GM21423 (cell line): ENCODE results near the gene ZFYVE28.

ENCODE experiments used
- ATAC-seq: cut with Tn5 transposase; IDR thresholded peaks from one replicate; pipeline ENCODE4 v1.9.1; 2021; ENCODE audit warnings: mild to moderate bottlenecking, moderate library complexity; ENCODE audit not compliant: unreplicated experiment

The ZFYVE28 gene

DNA sequence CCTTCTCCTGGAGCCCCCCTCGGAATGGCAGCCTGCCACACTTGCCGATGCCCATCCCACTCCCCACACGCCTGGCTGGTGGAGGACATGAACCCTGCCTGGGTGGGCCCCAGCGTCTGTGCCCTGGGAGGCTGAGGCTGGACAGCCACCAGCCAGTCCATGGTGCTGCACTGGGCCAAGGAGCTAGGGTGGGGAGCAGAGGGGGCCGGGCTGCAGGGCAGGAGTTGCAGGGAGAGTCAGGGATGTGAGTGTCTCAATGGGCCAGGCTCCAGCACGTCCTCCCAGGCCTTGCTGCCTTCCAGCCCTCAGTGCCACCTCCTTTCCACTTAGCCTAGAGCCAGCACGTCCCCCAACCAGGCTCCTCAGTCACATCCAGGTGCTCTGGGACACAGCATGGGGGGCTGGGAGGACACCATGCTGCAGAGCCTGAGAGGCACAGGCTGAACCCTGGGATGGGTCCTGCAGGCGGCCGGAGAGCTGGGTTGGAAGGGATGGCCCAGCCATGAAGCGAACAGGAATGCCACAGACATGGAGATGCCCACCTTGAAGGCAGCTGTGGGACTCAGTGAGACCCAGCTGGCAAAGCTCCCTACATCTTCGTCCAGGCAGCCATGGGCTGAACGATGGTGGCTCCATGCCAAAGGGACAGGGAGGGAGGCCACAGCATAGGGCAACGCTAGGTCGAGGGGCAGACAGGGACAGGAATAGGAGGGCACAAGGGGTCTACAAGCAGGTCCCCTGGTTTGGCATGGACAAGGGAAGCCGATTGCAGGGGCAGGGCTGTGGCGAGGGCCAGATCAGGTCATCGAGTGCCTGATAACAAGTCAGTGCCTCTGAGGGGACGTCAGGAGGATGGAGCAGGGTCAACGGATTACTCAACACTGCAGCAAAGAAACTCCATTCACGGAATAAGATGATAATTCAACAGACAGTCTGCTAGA lies 126.5 kb downstream of the ZFYVE28 start:
- no peak for ATAC-seq

DNA sequence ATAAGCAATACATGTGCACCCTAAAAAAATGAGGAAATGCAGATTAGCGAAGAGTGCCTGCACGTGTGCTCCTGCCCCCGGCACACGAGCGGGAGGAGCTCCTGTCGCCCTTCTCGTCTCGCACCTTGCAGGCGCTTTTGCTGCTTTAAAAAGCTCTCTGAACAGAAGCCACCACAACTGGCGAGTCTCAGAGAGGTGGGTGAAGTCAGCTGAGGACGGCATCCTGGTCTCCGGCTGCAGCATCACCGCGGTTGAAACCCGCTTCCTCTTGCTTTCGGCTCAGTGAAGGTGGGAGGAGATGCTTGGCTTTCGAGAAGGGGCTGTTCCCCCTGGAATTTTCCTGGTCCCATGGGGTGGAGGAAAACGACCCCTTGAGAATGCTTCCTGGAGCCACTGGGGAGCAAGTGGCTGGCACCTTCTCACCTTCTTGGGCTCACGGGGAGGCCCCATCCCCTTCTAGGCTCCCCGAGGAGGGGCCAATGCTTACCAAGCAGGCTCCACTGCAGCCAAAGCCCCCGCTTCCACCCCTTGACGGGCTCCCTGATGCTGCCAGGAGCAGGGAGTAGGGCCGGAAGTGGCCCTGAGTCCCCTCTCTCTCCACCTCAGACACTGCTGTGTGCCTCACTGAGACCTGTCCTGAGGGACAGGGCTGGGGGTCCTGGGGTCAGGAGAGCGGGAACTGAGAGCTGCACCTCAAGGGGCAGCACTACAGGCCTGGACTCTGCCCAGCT lies 127.3 kb downstream of the ZFYVE28 start:
- ATAC-seq = no peak

DNA sequence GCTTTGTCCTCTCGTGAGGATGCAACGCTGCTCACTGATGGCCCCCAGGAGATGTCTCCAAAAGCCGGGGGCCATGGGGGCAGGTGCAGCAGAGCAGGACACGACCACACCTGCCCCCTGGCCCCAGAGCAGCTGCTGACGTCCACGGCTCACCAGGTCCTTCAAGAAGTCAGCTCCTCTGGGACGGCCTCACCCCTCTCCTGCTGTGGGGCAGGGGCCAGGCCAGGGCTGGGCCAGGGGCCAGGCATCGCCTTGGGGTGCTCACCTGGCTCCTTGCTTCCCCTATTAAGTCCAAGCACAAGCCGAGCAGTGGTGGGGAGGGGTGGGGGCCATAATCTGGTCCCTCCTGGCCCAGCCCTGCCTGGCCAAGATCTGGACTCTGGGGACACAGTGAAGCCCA lies 128.0 kb downstream of the ZFYVE28 start:
- no peak for ATAC-seq

DNA sequence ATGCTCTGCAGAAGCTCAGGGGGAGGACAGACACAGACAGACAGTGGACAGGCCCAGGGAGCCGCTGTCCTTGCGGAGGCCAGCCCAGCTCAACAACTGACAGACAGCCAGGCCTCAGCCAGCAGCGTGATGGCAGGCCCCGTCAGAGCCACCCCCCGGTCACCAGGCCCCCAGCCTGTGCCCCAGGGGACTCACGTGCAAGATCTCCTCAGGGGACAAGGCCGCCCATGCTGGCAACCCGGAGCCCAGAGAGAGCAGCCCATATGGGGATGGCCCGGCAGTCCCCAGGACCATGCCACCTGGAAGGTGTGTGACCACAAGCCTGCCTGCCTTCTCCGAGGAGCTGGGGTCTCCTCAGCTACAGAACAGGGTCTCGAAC lies 128.5 kb downstream of the ZFYVE28 start:
- ATAC-seq = no peak

DNA sequence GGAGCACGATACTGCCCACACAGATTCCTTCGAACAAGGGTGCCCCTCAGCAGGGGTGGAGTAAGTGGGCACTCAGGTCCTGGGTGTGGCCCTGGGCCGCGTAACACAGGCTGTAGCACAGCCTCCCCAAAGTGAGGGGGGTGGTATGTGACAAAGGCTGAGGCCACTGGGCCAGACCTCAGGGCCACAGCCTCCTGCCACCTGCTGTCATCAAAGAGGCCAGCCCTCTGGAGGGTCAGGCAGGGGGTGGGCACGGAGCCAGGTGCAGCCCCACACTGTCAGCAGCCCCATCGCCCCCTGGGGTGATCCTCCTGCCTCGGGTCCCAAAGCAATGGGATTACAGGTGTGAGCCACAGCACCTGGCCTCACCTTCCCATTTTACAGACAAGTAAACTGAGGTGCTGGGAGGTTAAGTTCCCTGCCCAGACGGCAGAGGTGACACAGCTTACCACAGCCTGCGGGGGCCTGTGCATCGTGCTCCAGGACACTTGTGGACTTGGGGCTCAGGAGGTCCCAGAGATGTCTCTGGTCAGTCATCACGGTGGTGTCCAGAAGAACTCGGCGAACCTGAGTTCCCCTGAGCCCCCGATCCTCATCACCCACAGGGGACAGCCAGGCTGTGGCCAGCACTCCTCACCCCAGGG lies 129.0 kb downstream of the ZFYVE28 start:
- no peak for ATAC-seq

DNA sequence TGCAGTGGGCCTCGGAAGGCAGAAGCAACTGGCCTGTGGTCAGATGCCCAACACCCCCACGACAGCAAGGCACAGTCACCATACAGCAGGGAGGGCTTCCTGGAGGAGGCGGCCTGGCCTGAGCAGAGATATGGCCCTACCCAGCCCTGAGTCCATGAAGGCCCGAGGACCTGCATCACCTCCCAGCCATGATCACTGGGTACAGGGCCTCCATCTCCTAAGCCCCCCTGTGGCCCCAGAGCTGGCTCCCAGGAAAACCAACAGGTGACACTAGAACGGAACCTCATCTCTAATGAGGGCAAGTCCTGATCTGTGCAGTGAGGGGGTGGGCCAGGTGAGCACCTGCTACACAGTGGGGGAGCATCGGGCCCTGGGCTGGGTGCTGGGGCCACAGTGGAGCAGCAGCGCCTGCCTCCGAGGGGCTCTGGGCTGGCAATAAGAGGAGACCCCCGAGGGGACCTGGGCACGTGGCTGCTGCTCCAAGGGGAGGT lies 130.3 kb downstream of the ZFYVE28 start:
- no peak for ATAC-seq

DNA sequence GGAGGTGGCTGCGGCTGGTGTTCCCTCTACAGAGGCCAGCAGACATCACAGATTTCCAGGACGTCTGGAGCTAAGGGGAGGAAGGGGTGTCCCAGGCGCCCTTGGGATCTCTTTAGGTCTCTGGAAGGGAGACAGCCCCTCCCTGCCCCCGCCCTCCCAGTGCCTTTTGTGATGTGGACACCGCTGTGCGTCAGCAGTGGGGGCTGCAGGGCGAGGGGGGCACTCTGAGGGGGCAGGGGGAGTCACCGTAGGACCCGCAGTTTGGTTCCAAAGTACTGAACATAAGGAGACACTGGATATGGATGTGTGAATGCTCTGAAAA lies 130.9 kb downstream of the ZFYVE28 start:
- no peak for ATAC-seq

DNA sequence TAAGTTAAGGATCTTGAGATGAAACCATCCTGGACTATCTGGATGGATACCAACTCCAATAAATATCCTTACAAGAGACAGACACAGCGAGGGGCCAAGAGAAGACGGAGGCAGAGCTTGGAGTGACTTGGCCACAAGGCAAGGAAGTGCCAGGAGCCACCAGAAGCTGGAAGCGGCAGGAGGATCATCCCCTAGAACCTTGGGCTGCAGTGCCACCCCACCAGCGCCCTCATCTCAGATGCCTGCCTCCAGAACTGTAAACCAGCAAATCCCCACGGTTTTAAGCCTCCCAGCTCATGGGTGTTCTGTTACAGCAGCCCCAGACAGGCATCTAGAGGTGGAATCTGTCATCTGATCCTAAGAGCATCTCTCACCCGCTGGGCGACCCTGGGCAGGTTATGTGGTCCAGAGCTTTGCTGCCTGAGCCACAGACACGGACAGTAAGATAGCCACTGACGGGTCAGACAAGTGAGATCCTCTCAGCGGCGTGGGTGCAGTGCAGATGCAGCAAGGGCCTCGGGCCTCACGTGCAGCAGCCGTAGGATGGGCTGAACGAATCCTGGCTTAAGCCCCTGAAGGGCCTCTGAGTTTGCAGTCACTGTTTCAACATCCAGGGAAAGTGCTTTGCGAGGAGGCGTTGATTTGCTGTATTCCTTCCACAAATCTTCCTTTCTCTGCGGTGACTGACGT lies 131.4 kb downstream of the ZFYVE28 start:
- ATAC-seq = no peak

DNA sequence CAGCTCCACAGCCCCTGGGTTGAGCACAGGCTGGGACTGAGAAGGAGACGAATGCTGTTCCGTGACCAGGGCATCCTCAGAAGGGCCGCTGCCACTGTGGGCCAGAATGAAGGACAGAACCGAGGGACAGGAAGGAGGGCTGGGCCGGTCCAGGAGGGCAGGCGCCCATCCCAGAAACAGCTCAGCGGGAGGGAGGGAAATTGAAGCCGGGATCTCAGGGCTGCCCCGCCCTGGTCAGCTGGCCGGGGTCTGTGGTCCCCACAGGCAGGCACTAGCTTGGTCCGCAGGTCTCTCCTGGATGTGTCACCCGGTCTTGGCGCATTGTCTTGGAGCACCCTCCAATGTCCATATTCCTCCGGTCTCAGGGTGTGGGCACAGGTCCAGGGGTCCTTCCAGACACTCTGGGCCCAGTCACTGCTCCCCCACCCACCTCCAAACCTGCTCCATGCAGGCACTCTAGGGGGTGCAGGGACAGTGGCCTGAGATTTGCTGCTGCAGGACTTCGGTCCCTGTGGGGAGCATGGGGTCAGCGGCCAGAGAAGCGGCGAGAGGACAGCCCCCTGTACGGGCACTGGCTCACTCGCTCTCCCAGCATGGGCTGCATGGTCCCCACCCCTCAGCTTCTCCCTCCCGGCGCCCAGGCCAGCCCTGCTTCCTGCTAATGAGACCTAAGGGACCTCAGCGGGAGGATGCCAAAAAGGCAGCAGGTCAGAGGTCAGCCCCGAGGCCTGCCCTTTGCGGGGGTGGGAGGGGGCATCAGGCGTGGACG lies 132.6 kb downstream of the ZFYVE28 start:
- ATAC-seq = no peak

DNA sequence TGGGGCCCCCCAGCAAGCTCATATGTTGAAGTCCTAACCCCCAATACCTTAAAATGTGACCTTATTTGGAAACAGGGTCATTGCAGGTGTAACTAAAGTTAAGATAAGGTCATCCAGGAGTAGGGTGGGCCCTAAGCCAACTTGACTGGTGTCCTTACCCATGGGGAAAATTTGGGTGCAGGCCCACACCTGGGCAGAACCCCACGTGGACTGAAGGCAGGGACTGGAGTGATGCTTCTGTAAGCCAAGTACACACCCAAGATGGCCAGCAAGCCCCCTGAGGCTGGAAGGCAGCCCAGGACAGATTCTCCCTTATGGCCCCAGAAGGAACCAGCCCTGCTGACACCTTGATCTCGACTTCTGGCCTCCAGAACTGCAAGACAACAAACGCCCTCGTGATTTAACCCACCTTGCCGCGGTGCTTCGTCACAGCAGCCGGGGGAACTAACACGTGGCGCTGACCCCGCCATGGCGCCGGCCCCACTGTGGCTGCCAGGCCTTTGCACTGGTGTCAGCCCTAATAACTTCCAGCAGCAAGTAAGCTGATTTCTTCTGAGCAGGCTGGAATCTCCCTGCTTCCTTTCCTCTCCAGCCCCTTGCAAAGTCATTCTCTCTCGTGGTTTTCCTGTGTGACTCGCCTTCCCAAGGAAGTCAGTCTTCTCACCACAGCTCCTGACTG lies 133.4 kb downstream of the ZFYVE28 start:
- no peak for ATAC-seq

DNA sequence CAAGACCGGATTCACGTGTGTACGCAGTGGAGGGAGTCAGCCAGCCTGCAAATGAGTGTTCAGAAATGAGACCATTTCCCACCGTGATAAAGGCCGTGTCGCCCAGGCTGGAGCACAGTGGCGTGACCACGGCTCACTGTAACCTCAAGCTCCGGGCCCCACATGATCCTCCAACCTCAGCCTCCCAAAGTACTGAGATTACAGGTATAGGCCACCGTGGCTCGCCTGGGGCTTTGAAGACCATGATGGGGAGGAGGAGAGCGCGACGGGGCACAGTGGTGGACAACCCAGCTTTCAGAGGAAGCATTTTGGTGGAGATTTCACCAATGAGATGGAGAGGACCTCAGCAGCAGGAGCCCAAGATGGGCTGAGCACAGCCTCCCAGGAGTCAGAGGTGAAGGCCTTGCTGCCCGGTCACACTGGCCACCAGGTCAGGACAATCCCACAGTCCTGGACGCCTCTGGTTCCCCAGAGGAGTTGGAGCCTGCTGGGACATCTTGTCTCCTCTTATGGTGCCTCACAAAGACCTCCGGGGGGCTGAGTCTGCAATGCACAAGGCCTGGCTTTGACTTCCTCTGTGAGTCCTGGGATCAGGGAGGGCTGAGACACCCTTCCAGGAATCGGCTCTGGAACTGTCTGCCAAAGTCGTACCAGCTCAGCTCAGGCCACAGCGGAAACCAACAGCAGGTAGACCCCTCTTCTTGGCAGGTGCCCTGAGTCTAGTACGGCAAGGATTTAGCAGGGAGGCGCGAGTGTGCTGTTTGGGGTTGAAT lies 134.1 kb downstream of the ZFYVE28 start:
- no peak for ATAC-seq

DNA sequence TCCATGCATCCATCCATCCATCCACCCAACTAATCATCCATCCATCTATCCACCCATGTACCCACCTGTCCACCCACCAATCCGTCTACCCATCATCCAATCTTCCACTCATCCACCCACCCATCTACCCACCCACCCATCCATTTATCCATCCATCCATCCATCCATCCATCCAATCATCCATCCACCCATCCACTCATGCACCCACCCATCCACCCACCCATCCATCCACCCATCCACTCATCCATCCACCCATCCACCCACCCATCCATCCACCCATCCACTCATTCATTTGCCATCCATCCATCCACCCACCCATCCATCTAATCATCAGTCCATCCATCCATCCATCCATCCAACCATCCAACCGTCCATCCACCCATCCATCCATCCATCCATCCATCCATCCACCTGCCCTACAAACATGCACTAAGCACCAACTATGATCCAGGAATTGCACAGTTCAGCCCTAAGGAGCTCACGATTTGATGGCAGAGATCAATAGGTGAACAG lies 135.2 kb downstream of the ZFYVE28 start:
- no peak for ATAC-seq

DNA sequence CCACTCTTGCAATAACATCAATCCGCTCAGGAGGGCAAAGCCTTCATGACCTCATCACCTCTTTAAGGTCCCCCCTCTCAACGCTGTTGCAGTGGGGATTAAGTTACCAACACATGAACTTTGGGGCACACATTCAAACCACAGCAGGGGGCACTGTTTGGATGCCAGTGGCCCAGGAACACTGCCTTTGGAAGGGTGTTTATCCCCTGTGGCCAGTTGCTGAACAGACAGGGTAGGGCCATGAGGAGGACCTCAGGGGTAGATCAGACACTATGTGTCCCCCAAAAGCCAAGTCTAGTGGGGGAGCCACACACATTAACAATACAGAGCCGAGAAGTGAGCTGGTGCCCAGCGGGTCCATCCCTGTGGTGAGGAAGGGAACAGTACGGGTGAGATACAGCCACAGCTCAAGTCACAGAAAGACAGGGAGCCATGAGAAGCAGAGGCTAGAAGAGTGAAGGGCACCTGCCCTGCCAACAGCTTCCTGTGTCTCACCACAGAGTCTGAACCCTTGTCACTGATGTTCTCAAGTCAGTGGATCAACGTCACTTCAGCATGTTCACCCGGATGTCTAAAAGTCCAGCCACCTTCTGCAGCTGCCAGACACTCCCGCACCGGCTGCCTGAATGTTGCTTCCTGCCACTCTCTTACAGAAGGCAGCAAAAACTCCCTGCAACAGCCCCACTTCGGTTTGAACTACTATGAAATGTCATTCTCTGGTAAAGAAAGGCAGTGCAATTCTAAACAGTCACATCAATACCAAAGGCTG lies 136.7 kb downstream of the ZFYVE28 start:
- ATAC-seq = peak; percentile 86

DNA sequence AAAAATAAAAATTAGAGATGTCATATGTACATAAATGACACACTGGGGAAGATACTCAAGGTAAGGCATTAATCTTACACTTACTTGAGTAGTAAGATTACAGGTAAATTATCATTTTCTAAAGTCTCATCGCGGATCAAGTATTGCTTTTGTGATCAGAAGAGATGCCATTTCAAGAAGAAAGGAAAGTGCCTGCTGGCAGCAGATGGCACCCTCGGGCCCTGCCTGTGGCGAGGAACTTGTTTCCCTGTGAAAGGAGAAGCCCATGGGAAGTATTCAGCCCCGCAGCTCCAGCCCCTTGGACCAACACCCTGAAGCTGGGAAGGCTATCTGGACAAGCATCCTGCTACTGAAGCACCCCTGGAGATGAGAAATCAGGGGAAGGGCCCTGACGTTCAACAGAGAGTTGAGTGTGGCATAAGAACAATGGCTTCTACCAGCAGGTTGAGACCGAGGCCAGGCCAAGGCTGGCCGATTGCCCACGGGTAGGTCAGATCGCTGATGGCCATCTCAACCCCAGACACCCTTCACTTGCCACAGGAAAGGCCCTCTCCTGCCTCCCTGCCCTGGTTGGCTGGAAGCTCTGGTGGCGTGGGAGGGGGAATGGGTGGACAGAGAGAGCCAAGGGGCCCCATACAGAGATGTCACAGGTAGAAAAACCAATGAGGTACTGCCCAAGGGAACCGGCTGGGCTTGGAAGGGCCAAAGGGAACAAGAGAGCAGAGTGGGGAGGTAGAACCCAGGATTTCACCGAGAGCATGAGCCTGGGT lies 137.7 kb downstream of the ZFYVE28 start:
- ATAC-seq = no peak

DNA sequence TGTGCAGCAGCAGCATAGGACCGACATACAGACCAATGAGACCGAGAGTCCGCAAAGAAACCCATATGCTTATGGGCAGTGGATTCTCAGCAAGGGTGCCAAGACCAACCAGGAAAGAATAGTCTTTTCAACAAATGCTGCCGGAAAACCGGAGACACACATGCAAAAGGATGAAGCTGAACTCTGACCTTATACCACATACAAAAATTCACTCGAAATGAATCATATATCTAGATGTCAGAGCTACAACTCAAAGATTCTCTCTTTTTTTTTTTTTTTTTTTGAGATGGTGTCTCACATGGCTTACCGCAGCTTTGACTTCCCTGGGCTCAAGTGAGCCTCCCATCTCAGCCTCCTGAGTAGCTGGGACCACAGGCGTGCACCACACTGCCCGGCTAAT lies 140.5 kb downstream of the ZFYVE28 start:
- ATAC-seq = no peak

DNA sequence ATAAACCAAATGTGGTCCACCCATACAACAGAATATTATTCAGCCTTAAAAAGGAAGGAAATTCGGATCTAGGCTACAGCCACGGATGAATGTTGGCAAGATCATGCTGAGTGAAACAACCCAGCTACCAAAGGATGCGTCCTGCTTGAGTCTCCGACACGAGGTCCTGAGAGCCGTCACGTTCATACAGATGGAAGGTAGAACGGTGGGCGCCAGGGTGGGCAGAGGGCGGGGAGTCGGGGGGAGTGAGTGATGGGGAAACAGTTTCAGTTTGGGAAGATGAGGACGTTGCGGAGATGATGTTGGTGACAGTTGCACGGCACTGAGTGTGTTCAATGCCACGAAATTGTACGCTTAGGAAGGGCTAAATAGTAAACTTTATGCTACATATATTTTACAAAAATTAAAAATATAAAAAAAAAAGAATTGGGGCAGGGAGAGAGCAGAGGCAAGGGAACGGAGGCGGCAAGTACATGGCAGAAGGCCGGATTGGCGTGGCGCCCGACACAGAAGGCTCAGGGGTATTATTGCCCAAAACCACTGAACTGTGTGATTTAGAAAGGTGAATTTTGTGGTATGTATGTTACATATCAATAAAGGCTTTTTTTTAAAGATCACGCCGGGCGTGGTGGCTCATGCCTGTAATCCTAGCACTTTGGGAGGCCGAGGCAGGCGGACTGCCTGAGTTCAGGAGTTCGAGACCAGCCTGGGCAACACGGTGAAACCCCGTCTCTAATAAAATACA lies 141.7 kb downstream of the ZFYVE28 start:
- no peak for ATAC-seq
